Middle frontal gyrus (tissue), 1 donor: ENCODE measurements around the gene TBCEL.
A peak's percentile ranks its signal among the peaks of the same experiment; 100 is the strongest.
"Not testable (repeated sequence)": the region's sequence is repeated elsewhere in the genome, so short reads cannot be mapped to it uniquely, and the experiment has no call there.

Experiments used
- DNase-seq: peaks from one replicate; pipeline ENCODE4 v3.0.0-alpha.2; 2015; ENCODE audit warnings: low spot score; ENCODE audit errors: extremely low spot score

TBCEL gene

DNA sequence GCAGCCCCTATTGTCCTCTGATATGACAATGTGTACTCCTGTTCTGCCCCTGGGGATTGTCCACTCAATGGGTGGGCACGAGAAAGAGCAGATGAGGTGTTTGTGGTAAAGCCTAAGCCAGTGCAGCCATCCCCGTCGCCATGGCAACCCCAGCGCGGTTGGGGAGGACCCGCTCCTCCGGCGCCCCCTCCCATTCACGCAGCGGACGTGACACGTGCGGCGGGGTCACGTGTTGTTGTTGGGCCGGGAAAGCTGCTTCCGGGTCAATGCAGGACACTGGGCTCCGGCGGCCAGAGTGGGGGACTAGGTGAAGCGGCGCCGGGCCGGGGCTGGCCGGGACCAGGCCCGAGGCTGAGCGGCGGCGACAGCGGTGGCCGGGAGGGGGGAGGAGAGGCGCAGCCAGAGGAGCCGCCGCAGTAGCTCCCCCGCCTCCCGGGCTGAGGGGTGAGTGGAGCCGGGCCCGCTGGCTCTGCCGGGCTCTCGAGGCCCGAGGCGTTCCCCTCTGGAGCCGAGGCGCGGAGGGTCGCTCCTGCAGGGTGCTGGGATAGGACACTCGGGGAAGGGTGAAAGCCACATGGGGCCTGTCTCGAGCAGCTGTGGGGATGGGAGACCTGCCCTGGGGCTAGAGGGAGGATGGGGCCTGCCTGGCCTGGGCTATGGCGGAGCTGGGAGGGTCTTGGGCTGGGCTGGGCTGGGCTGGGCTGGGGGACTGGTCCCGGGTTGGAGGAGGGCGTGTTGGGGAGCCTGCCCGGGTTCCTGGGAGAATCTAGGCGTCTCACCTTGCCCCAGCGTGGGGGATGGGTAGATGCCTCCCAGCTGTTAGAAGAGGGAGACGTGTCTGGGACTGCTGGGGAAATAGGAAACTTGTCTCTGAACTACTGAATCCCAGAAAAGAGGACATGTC is at the start of gene TBCEL:
Gene TBCEL (plus strand): TSS at position 255 of the 904 bp plus-strand sequence. CDS start 21,589 bp downstream, outside the sequence.
- peak; percentile 84 for DNase-seq

DNA sequence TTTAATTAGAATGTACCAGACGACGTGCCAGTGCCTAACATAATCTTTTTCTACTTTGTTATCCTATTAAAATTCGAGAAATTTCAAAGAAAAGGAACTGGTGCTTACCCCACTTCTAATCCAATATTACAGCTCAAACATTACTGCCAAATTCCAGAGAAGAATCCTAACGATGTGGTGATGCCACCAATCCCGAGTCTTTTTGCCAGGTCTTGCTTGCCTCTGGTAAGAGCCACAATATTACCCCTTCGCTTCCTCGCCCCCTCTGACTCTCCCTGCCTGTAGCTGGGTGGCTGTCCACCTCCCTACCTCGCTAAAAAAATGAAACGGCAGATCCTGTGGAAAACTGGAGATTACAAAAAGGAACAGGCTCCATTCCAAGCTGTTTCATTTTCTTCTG is 49.4 kb upstream of the TBCEL start:
- no peak for DNase-seq

- DNase-seq = no peak
These were observed 48.9 kb upstream of the TBCEL start for GRCh38 chr11:120974965-120975364.

DNA sequence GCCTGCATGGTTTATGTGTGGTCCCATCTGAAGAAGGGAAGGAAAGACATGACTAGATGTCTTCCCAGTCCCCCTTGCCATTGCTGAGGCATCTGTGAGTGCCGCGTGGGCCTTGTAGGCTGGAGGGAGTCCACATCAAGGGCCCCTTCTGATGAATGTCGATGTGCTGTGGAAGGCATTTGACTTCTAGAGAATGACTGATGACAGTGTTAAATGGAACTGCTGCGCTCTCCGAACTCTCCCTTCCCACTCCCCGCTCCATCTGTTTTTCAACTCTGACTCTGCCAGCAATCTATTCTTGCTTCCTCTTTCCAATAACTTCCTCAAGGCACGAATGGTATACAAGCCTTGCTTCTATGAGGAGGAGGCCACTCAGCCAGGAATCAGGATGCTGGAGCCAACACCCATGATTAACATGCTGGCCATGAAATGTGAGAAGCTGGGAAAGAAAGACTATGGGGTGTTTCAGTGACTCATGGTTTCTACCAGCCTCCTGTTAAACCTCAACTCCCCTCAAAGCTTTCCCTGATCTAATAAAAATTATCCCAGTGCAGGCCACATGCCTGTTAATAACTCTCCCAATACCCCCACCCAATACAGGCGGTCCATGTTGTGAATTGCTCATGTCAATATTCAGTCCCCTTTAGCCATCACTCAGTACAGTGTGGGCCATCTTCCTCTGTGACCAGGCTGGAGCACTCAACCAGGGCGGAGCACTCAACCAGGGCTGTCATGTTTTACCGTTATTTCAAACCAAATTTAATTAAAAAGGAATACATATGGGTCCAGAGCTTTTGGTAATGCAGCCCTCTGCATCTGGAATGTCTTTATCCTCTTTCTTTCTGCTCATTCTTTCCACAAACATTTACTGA is 46.4 kb upstream of the TBCEL start:
- DNase-seq = peak; percentile 49

DNA sequence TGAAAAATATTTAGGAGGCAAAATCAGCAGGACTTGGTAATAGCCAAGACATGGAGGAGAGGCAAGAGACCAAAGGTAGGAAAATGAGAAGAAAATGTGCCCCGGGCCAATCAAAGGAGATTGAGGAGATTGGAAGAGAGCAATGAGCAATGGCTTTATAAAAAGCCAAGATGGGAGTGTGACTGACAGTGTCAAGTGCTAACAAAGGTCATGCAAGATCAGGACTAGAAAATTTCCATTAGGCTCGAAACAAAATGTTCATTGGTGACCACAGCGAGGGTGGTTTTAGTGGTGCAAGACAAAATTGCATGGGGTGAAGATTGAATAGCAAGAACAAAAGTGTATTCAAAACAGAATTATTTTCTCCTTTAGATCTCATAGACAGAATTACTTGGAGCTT is 45.2 kb upstream of the TBCEL start:
- no peak for DNase-seq

- no peak for DNase-seq
These were observed 38.0 kb upstream of the TBCEL start for GRCh38 chr11:120985718-120986569.

DNA sequence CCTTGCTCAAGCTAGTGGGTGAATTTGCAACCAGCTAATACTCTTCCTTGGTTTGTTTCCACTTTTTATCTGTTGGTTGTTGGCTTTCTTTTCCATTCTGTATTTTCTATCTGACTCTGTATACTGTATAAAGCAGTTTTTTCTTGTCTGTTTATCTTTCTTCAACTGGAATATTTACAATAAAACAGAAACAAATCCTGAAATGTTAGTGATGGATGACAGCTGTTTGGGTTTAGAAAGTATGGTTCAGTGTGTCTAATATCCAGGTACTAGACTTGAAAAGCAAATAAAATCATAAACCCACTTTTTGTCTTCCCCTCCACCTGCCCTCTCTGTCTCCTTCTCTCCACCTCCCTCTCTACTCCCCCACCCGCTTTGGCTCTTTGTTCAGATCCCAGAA is 35.3 kb upstream of the TBCEL start:
- DNase-seq = no peak

GRCh38 chr11:120991830-120992686 is 31.8 kb upstream of the TBCEL start:
- no peak for DNase-seq

- DNase-seq = no peak
These were observed 29.6 kb upstream of the TBCEL start for GRCh38 chr11:120994091-120994859.

DNA sequence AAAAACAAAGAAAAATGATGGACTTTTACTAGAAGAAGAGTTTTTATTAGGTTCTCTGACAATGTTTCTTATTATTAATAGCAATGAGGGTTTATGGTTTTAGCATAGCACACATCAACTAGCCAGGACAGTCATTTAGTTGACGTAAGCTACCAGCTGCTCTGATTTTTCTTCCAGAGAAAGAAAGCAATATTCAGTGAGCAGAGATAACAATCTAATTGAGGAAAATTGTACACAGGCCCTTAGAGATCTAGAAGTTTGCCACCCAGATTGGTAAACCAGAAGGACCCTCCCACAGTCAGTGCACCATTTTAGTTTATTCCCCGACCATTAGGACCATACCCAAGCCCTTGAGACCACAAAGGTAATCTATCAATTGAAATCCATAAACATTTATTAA is 28.7 kb upstream of the TBCEL start:
- DNase-seq = no peak

- DNase-seq = no peak
These were observed 26.9 kb upstream of the TBCEL start for GRCh38 chr11:120996973-120997372.

DNA sequence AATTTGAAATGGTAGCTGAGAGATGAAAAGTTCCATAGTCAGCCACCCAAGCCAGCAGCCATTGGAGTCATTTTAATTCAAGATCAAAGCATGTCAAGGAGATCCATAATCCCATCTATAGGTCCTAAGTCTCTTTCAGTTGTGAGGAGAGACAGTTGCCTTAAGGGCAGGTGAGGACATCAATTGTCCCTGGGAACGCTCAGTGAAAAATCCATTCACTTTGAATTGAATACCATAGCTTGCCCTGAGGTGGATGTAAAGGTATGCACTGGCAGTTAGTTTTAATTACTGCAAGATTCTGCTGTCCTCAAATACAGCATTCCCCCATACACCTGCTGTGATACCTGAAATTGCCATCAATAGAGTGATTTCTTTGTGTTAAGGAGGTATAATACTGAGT is 25.3 kb upstream of the TBCEL start:
- DNase-seq = no peak

DNA sequence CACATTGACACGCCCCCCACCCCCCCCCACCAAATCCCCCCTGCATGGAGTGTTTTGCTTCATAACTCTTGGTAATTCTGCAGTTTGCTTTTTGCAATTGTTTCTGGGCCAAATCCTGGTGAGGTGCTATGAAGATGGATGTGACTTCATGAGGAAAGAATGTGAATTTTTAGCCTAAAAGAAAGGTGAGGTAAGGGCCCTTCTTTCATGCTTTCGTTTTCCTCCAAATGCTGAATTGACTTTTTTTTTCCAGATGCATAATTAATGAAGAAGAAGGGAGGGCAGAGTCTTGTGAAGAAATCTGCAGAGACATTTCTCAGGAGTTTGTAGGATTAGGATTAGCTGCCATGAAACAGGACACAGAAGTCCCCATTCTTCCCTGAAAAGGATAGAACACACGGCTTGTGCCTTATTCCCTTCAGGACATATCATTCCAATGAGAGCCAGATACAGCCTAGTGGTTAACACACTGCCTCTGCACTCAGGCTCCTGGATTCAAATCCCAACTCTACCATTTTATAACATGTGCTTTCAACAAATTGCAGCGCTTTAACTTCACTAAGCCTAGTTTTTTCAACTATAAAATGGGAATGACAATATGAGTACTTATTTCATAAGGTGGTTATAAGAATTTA is 19.6 kb upstream of the TBCEL start:
- DNase-seq = no peak

DNA sequence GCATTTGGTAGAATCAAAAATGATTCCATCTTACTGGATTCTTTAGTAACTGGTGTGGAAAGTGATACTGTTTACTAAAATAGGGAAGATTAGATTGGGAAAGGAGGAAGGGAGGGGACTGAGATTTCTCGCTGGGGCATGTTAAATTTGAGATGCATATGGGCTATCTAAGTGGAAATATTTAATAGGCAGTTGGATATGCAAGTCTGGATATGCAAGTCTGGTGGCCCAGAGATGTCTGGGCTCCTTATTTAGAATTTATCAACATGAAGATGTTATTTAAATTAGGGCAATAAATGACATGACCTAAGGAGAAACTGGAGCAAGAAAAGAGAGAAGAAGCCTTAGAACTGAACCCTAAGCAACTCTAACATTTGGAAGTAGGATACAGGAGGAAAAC is 17.0 kb upstream of the TBCEL start:
- DNase-seq = no peak

DNA sequence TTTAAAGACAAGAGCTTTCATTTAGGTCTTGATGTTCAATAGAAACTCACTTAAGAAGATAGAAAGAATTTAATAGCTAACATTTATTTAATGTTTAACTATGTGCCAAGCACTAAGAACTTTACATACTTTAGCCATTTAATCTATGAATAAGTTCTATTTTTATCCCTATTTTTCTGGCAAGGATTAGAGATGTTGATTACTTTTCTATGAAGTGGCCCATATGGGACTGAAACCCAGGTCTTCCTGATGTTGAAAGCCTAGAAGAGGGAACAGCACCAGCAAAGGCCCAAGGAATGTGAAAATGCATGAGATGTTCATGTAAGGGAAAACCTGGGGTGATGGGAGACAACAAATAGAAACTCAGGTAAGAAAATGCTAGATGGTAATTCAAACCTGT is 15.4 kb upstream of the TBCEL start:
- DNase-seq = no peak

DNA sequence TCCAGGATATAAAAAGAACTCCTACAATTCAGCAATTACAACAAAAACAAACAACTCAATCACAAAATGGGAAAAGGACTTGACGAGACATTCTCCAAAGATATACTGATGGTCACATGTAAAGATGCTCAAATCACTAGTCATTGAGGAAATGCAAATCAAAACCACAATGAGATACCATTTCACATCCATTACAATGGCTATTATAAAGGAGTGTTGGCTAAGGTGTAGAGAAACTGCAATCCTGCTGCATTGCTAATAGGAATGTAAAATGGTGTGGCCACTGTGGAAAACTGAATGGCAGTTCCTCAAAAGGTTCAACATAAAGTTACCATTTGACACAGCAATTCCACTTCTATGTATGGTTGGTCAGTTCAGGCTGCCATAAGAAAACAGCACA is 11.8 kb upstream of the TBCEL start:
- DNase-seq = no peak

DNA sequence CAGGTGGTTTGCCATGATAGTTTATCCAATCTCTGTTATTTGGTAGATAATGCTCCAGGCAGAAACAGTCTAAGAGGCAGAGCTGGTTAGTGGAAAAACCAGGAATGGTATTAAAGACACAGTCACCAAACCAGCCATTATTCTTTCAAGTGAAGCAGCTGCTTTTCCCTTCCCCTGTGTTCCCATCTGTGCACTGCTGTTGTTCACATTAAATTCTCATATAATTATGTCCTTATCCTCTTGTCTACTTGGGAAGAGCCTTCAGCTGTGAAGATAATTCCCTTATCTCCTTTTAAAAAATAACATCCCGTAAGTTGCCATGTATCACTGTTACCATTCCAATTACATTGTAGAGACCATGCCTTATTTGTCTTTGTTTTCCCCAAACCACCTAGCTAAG is 5.2 kb upstream of the TBCEL start:
- no peak for DNase-seq

DNA sequence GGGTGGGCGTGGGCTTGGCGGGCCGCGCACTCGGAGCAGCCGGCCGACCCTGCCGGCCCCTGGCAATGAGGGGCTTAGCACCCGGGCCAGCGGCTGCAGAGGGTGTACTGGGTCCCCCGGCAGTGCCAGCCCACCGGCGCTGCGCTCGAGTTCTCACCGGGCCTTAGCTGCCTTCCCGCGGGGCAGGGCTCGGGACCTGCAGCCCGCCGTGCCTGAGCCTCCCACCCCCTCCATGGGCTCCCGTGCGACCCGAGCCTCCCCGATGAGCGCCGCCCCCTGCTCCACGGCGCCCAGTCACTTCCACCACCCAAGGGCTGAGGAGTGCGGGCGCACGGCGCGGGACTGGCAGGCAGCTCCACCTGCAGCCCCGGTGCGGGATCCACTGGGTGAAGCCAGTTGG is 2.2 kb upstream of the TBCEL start:
- not testable (repeated sequence) for DNase-seq

DNA sequence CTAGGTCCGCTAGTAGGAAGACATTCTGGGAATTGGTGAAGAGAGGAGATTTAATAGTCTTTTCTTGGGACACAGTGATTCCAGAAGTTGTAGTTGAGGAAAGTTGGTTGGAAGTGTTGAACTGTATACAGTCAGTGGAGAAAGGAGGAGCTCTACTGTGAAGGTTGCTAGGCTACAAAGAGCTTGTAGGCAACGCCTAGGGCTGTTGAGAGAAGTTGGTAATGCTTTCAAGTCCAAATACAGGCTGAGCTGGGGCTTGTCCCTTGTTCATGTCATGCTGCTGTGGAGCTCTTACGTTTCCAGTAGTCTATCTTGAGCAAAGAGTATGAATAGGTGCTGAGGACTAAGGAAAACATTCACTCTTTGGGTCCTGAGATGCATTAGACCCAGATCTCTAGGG is 1.1 kb downstream of the TBCEL start:
- DNase-seq = no peak
